ENCODE data around the gene AGTPBP1.
A peak's percentile ranks its signal among the peaks of the same experiment; 100 is the strongest.
"Not testable (repeated sequence)": the region's sequence is repeated elsewhere in the genome, so short reads cannot be mapped to it uniquely, and the experiment has no call there.

Gene AGTPBP1

GRCh38 chr9:85741875-85742596 lies at the start of gene AGTPBP1:
Gene AGTPBP1 (minus strand): TSS chr9:85741954. CDS start chr9:85712533, 29,421 bp downstream.
- peak; percentile 95 for DNase-seq

GRCh38 chr9:85786116-85786515 lies 44.4 kb upstream of the AGTPBP1 start:
- DNase-seq = not testable (repeated sequence)

GRCh38 chr9:85773844-85774243 lies 32.1 kb upstream of the AGTPBP1 start:
- not testable (repeated sequence) for DNase-seq

GRCh38 chr9:85761802-85762201 lies 20.0 kb upstream of the AGTPBP1 start:
- not testable (repeated sequence) for DNase-seq

- not testable (repeated sequence) for DNase-seq
Measured at GRCh38 chr9:85757716-85758115, 16.0 kb upstream of the AGTPBP1 start.

GRCh38 chr9:85756216-85756615 lies 14.5 kb upstream of the AGTPBP1 start:
- not testable (repeated sequence) for DNase-seq

- no peak for DNase-seq
Measured at GRCh38 chr9:85746309-85746708, 4.6 kb upstream of the AGTPBP1 start.

GRCh38 chr9:85745203-85745602 lies 3.4 kb upstream of the AGTPBP1 start:
- DNase-seq = no peak

GRCh38 chr9:85744480-85744879 lies 2.7 kb upstream of the AGTPBP1 start:
- DNase-seq = no peak

GRCh38 chr9:85743275-85744128 lies 1.7 kb upstream of the AGTPBP1 start:
- no peak for DNase-seq

- DNase-seq = no peak
Measured at GRCh38 chr9:85742597-85742936, 813 bp upstream of the AGTPBP1 start.

- peak; percentile 15 for DNase-seq
Measured at GRCh38 chr9:85741095-85741874, 469 bp downstream of the AGTPBP1 start.

- DNase-seq = no peak
Measured at GRCh38 chr9:85740787-85741094, 1.0 kb downstream of the AGTPBP1 start.

GRCh38 chr9:85738509-85738908 lies 3.2 kb downstream of the AGTPBP1 start:
- no peak for DNase-seq

- DNase-seq = no peak
Measured at GRCh38 chr9:85737671-85738070, 4.1 kb downstream of the AGTPBP1 start.

- DNase-seq = no peak
Measured at GRCh38 chr9:85730916-85731630, 10.7 kb downstream of the AGTPBP1 start.

- no peak for DNase-seq
Measured at GRCh38 chr9:85729882-85730281, 11.9 kb downstream of the AGTPBP1 start.

GRCh38 chr9:85727500-85727899 lies 14.3 kb downstream of the AGTPBP1 start:
- no peak for DNase-seq

GRCh38 chr9:85726737-85727136 lies 15.0 kb downstream of the AGTPBP1 start:
- DNase-seq = no peak

- DNase-seq = peak; percentile 58
Measured at GRCh38 chr9:85723215-85723614, 18.5 kb downstream of the AGTPBP1 start.

- DNase-seq = not testable (repeated sequence)
Measured at GRCh38 chr9:85719411-85719810, 22.3 kb downstream of the AGTPBP1 start.

GRCh38 chr9:85717818-85718217 lies 23.9 kb downstream of the AGTPBP1 start:
- DNase-seq = not testable (repeated sequence)

- DNase-seq = no peak
Measured at GRCh38 chr9:85717220-85717619, 24.5 kb downstream of the AGTPBP1 start.

Data from activated effector memory CD4-positive, alpha-beta T cell treated with Interleukin-2 at 50 U/mL for 16 hours (primary cell).